Measurements from ENCODE around the gene NLN.

DNA sequence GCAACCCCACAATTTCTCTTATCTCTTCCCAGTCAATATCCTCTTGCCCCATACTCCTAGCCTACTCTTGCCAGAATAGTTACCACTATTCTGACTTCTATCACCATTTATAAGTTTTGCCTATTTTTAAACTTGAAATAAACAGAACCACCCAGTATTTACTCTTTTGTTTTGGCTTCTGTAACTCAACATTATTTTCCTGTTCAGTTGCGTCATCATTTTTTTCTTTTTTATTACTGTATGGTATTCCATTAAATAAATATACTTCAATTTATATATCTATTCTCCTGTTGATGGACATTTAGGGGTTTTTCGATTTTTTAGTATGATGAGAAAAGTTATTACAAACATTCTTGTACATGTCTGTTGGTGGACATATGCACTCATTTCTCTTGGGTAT is 141.7 kb downstream of the NLN start:
- TF ChIP-seq, protein P1, sequence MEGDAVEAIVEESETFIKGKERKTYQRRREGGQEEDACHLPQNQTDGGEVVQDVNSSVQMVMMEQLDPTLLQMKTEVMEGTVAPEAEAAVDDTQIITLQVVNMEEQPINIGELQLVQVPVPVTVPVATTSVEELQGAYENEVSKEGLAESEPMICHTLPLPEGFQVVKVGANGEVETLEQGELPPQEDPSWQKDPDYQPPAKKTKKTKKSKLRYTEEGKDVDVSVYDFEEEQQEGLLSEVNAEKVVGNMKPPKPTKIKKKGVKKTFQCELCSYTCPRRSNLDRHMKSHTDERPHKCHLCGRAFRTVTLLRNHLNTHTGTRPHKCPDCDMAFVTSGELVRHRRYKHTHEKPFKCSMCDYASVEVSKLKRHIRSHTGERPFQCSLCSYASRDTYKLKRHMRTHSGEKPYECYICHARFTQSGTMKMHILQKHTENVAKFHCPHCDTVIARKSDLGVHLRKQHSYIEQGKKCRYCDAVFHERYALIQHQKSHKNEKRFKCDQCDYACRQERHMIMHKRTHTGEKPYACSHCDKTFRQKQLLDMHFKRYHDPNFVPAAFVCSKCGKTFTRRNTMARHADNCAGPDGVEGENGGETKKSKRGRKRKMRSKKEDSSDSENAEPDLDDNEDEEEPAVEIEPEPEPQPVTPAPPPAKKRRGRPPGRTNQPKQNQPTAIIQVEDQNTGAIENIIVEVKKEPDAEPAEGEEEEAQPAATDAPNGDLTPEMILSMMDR (conservative IDR thresholded peaks at IDR 0.05): no peak
- TF ChIP-seq ZFX (IDR thresholded peaks at IDR 0.05): no peak
